ENCODE measurements around the gene PLEKHO1.

Gene PLEKHO1

DNA sequence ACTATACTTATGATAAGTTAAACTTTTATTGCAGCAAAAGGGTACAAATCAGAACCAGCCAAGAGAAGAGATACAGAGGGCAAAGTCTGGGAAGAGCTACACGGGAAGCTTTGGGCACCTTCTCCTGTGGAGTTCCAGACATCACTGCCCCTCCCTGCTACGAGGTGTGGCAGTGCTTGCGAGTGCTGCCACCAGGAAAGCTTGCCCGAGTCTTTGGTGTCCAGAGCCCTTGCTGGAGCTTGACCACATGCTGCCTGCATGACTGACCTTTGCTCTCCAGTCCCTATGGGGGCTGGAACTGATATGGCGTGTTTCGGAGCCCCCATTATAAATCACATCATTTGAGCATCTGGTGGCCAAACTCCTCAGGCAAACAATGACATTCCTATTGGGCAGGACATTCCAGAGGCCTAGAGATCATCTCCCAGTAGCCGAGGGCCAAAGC is 23.4 kb downstream of the PLEKHO1 start:
- no peak for DNase-seq (ENCODE audit: extremely low read depth, low read depth)
- TF ChIP-seq, protein P1, sequence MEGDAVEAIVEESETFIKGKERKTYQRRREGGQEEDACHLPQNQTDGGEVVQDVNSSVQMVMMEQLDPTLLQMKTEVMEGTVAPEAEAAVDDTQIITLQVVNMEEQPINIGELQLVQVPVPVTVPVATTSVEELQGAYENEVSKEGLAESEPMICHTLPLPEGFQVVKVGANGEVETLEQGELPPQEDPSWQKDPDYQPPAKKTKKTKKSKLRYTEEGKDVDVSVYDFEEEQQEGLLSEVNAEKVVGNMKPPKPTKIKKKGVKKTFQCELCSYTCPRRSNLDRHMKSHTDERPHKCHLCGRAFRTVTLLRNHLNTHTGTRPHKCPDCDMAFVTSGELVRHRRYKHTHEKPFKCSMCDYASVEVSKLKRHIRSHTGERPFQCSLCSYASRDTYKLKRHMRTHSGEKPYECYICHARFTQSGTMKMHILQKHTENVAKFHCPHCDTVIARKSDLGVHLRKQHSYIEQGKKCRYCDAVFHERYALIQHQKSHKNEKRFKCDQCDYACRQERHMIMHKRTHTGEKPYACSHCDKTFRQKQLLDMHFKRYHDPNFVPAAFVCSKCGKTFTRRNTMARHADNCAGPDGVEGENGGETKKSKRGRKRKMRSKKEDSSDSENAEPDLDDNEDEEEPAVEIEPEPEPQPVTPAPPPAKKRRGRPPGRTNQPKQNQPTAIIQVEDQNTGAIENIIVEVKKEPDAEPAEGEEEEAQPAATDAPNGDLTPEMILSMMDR (IDR thresholded peaks at IDR 0.05; ENCODE audit: low read depth, low read length, missing control alignments): no peak
- no peak overlapping the region for H3K4me3 ChIP-seq (replicated peaks; ENCODE audit: low read depth, low read length)

DNA sequence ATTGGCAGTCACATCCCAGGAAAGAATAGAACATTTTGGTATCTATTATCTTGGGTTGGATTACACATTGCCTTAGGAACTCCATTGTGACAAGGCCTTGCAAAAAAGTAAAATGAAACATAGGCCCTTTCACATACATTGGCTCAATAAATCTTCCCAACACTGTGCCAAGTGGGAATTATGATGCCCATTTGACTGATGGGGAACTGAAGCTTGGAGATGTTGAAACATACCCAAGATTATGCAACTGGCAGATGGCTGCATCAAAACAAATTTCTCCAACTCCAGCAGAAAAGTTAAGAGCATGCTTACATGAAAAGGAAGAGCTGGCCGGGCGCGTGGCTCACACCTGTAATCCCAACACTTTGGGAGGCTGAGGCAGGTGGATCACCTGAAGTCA is 26.9 kb downstream of the PLEKHO1 start:
- H3K4me3 ChIP-seq (replicated peaks; ENCODE audit: low read depth, low read length): no peak overlapping the region
- DNase-seq (ENCODE audit: extremely low read depth, low read depth): no peak
- TF ChIP-seq, protein P1 (IDR thresholded peaks at IDR 0.05; ENCODE audit: low read depth, low read length, missing control alignments): no peak

DNA sequence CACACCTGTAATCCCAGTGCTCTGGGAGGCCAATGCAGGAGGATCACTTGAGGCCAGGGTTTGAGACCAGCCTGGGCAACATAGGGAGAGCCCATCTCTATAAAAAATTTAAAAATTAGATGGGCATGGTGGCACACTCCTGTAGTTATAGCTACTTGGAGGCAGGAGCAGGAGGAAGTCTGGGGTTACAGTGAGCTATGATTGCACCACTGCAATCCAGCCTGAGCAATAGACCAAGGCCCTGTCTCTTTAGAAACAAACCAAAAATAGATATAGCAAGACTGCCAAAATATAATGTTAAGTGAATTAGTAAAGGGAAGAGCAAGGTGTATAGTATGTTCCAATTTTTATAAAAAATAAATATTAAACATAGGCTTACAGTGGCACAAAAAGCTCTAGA is 28.8 kb downstream of the PLEKHO1 start:
- no peak overlapping the region for H3K4me3 ChIP-seq (replicated peaks; ENCODE audit: low read depth, low read length)
- TF ChIP-seq, protein P1 (IDR thresholded peaks at IDR 0.05; ENCODE audit: low read depth, low read length, missing control alignments): no peak
- DNase-seq (ENCODE audit: extremely low read depth, low read depth): no peak

DNA sequence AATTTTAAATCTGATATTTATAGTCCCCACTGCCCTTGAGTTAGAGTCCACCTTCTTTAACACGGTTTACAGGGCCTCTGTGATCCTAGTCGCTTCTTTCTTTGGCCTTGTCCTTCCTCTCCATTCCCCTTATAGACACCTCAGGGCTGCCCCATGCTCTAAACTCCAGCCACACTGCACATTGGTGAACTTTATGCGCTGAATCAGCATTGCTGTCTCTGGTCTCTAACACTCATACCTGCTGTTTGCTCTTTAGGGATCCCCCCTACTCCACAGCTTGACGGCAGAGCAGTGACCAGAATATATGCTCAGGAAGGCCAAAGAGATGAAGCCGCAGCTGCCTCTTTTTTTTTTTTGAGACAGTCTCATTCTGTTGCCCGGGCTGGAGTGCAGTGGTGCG is 30.2 kb downstream of the PLEKHO1 start:
- no peak for DNase-seq (ENCODE audit: extremely low read depth, low read depth)
- TF ChIP-seq, protein P1 (IDR thresholded peaks at IDR 0.05; ENCODE audit: low read depth, low read length, missing control alignments): no peak
- no peak overlapping the region for H3K4me3 ChIP-seq (replicated peaks; ENCODE audit: low read depth, low read length)

DNA sequence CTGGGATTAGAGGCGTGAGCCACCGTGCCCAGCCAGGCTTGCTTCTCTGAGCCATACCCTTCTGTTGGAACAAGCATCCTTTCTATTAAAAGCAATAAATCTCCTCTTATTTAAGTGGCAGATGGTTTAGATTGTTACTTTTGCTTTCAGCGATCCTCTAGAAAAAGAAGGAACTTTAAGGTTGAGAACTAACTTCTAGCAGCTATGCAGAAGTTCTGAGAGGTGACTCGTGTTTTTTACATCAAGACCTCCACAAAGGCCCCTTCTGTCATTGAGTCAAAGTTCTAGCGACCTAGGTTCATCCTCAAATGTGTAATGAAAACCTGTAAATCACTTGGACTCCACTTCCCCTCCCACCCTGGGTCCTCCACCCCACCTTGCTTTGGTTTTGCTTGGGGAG is 30.8 kb downstream of the PLEKHO1 start:
- DNase-seq (ENCODE audit: extremely low read depth, low read depth): no peak
- TF ChIP-seq, protein P1 (IDR thresholded peaks at IDR 0.05; ENCODE audit: low read depth, low read length, missing control alignments): no peak
- no peak overlapping the region for H3K4me3 ChIP-seq (replicated peaks; ENCODE audit: low read depth, low read length)

DNA sequence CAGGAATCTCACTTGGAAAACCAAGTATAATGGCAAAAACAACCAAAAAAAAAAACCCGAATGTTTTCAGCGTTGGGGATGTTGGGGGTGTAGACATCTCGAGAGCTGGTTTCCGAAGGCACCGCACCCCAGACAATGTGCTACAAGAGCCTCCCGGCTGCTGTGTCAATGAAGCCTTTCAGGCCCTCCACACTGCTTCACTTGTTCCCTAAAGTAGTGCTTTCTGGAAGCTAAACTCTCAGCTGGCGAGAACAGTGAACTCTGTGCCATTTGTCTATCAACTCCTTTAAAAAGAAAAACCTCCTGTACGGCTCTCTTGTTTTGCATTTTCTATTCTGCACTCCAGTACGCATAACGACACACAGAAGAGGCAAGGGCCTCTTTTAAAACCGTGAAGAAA is 32.5 kb downstream of the PLEKHO1 start:
- DNase-seq (ENCODE audit: extremely low read depth, low read depth): no peak
- no peak overlapping the region for H3K4me3 ChIP-seq (replicated peaks; ENCODE audit: low read depth, low read length)
- TF ChIP-seq, protein P1 (IDR thresholded peaks at IDR 0.05; ENCODE audit: low read depth, low read length, missing control alignments): no peak

DNA sequence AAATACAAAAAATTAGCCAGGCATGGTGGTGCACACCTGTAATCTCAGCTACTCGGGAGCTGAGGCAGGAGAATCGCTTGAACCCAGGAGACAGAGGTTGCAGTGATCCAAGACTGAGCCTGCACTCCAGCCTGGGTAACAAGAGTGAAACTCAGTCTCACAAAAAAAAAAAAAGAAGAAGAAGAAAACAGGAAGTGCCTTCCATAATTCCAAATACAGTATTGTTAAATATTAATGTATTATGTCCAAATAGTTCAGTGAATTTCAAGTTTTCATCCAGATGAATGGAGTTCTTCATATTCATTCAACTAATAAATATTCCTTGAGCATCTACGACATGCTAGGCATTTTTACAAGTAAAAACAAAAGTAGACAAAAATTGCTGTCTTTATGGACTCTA is 33.3 kb downstream of the PLEKHO1 start:
- DNase-seq (ENCODE audit: extremely low read depth, low read depth): no peak
- H3K4me3 ChIP-seq (replicated peaks; ENCODE audit: low read depth, low read length): no peak overlapping the region
- TF ChIP-seq, protein P1 (IDR thresholded peaks at IDR 0.05; ENCODE audit: low read depth, low read length, missing control alignments): no peak
